ENCODE data around the gene TMEM272. TPM values are rescaled to one million over a fixed set of nuclear protein-coding genes. Genes with fewer than 3 reads are reported as not detected.

Gene TMEM272
- total and polyA plus RNA-seq, 2 experiments from 2014 or later = 0.11 to 0.76 TPM

DNA sequence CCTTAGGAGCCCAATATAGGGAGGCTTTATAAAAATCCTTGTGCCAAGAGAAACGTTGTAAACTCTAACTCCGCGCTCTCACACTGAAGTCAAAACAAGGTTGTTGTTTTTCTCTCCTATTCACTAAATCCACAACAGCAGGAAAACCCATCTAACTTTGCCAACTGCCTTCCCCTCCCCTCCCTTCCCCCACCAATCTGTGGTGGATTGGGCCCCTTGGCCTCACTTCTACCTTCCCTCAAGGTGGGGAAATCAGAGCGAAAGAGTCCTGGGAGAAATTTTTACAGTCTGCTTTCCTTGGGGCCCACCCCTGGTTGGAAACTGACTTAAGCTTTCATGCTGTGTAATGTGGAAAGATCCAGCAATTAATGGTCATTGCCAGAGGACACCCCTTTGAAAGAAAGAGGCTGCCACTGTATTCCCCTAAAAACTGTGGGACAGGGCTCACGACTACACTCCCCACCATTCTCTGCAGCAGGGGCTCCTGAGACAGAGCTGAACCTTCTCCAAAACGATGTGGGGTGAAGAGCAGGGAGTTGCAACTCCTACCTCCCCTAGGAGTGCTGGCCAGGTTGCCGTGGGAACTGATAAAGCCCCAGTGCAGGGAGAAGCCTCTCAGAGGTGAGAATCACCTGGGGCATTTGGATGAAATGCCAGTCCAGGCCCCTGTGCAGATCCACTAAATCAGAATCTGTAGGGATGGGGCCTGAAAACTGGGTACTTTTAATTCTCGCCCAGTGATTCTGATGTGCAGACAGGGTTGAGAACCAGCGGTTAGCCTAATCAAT is 42.2 kb downstream of the TMEM272 start:
- Histone ChIP-seq H3K4me2 (peak overlapping the region; percentile 93), H3K4me3 (peak overlapping the region; percentile 88), H3K27me3 (ENCODE audit: insufficient read depth) (no peaks in the 10 kb centered on the region), H3K9me2 (ENCODE audit: insufficient read depth) (no peaks in the 10 kb centered on the region), H3K27ac (ENCODE audit: low read depth) (no peak overlapping the region), H4K20me1 (replicated peaks; ENCODE audit: insufficient read depth) (no peaks in the 10 kb centered on the region), H3K79me2 (replicated peaks; ENCODE audit: insufficient read depth) (0 out of 2 replicates have a peak, but pooled peaks cover 4% of the 10 kb centered on the region), H2AFZ (peak overlapping the region; percentile 96), H3F3A (replicated peaks; ENCODE audit: low read depth) (peaks cover 9% of the 10 kb centered on the region; the same call in 1 of the 2 replicates), H3K4me1 (ENCODE audit: insufficient read depth) (peaks cover 49% of the 10 kb centered on the region), H3K36me3 (ENCODE audit: insufficient read depth) (no peaks in the 10 kb centered on the region)
- peak overlapping the region; percentile 85 for H3K4me3 Mint-ChIP-seq
- TF ChIP-seq ZNF331 (CRISPR knock-in tag; IDR thresholded peaks at IDR 0.05; ENCODE audit: low read depth) (no peak), CREB1 (CRISPR knock-in tag; IDR thresholded peaks at IDR 0.05; ENCODE audit: low read depth) (no peak), JUNB (IDR thresholded peaks at IDR 0.05; ENCODE audit: unreplicated experiment) (no peak), POLR2AphosphoS5 (IDR thresholded peaks at IDR 0.05; ENCODE audit: low read depth) (no peak), STAT1 (IDR thresholded peaks at IDR 0.05; ENCODE audit: unreplicated experiment) (no peak), EZH2 (IDR thresholded peaks at IDR 0.05; ENCODE audit: low read depth, unreplicated experiment) (no peak), ETS1 (IDR thresholded peaks at IDR 0.05) (no peak), ZNF114 (CRISPR knock-in tag; IDR thresholded peaks at IDR 0.05) (no peak), EZH2phosphoT487 (IDR thresholded peaks at IDR 0.05; ENCODE audit: unreplicated experiment) (no peak), REST (IDR thresholded peaks at IDR 0.05; ENCODE audit: unreplicated experiment) (no peak), NANOG (IDR thresholded peaks at IDR 0.05; ENCODE audit: borderline replicate concordance) (no peak)
- TF ChIP-seq, protein P1, sequence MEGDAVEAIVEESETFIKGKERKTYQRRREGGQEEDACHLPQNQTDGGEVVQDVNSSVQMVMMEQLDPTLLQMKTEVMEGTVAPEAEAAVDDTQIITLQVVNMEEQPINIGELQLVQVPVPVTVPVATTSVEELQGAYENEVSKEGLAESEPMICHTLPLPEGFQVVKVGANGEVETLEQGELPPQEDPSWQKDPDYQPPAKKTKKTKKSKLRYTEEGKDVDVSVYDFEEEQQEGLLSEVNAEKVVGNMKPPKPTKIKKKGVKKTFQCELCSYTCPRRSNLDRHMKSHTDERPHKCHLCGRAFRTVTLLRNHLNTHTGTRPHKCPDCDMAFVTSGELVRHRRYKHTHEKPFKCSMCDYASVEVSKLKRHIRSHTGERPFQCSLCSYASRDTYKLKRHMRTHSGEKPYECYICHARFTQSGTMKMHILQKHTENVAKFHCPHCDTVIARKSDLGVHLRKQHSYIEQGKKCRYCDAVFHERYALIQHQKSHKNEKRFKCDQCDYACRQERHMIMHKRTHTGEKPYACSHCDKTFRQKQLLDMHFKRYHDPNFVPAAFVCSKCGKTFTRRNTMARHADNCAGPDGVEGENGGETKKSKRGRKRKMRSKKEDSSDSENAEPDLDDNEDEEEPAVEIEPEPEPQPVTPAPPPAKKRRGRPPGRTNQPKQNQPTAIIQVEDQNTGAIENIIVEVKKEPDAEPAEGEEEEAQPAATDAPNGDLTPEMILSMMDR (conservative IDR thresholded peaks at IDR 0.05; ENCODE audit: low read depth in 2 of 2) = no peak
- TF ChIP-seq, protein P2, sequence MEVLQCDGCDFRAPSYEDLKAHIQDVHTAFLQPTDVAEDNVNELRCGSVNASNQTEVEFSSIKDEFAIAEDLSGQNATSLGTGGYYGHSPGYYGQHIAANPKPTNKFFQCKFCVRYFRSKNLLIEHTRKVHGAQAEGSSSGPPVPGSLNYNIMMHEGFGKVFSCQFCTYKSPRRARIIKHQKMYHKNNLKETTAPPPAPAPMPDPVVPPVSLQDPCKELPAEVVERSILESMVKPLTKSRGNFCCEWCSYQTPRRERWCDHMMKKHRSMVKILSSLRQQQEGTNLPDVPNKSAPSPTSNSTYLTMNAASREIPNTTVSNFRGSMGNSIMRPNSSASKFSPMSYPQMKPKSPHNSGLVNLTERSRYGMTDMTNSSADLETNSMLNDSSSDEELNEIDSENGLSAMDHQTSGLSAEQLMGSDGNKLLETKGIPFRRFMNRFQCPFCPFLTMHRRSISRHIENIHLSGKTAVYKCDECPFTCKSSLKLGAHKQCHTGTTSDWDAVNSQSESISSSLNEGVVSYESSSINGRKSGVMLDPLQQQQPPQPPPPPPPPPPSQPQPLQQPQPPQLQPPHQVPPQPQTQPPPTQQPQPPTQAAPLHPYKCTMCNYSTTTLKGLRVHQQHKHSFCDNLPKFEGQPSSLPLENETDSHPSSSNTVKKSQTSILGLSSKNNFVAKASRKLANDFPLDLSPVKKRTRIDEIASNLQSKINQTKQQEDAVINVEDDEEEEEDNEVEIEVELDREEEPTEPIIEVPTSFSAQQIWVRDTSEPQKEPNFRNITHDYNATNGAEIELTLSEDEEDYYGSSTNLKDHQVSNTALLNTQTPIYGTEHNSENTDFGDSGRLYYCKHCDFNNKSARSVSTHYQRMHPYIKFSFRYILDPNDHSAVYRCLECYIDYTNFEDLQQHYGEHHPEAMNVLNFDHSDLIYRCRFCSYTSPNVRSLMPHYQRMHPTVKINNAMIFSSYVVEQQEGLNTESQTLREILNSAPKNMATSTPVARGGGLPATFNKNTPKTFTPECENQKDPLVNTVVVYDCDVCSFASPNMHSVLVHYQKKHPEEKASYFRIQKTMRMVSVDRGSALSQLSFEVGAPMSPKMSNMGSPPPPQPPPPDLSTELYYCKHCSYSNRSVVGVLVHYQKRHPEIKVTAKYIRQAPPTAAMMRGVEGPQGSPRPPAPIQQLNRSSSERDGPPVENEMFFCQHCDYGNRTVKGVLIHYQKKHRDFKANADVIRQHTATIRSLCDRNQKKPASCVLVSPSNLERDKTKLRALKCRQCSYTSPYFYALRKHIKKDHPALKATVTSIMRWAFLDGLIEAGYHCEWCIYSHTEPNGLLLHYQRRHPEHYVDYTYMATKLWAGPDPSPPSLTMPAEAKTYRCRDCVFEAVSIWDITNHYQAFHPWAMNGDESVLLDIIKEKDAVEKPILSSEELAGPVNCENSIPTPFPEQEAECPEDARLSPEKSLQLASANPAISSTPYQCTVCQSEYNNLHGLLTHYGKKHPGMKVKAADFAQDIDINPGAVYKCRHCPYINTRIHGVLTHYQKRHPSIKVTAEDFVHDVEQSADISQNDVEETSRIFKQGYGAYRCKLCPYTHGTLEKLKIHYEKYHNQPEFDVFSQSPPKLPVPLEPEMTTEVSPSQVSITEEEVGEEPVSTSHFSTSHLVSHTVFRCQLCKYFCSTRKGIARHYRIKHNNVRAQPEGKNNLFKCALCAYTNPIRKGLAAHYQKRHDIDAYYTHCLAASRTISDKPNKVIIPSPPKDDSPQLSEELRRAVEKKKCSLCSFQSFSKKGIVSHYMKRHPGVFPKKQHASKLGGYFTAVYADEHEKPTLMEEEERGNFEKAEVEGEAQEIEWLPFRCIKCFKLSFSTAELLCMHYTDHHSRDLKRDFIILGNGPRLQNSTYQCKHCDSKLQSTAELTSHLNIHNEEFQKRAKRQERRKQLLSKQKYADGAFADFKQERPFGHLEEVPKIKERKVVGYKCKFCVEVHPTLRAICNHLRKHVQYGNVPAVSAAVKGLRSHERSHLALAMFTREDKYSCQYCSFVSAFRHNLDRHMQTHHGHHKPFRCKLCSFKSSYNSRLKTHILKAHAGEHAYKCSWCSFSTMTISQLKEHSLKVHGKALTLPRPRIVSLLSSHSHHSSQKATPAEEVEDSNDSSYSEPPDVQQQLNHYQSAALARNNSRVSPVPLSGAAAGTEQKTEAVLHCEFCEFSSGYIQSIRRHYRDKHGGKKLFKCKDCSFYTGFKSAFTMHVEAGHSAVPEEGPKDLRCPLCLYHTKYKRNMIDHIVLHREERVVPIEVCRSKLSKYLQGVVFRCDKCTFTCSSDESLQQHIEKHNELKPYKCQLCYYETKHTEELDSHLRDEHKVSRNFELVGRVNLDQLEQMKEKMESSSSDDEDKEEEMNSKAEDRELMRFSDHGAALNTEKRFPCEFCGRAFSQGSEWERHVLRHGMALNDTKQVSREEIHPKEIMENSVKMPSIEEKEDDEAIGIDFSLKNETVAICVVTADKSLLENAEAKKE (CRISPR knock-in tag; IDR thresholded peaks at IDR 0.05) = no peak
- H3K4me1 Mint-ChIP-seq = peaks cover 65% of the 10 kb centered on the region
- H3K36me3 Mint-ChIP-seq (ENCODE audit: low read depth) = no peaks in the 10 kb centered on the region; the same call in 2 of the 3 replicates
- peak; percentile 54 for DNase-seq (ENCODE audit: low spot score)
- peaks cover 9% of the 10 kb centered on the region for H3K27me3 Mint-ChIP-seq (ENCODE audit: insufficient read depth, low read depth, poor library complexity)
- no peak overlapping the region for H3K27ac Mint-ChIP-seq
- no peaks in the 10 kb centered on the region for H3K9me3 Mint-ChIP-seq
- peak; percentile 32 for ATAC-seq

All from GM23338 (cell line).